IPS DF 6.9 (cell line): Measurements from ENCODE around the gene NCKIPSD.

Experiments used
- DNase-seq: peaks from one replicate; pipeline ENCODE4 v3.0.0-alpha.2; 2013; ENCODE audit warnings: low read depth, low spot score
- H3K27ac ChIP-seq: one replicate; pipeline ENCODE4 v1.5.1; 2013; ENCODE audit warnings: low read length, control low read depth
- H3K27me3 ChIP-seq: 2 replicates; pipeline ENCODE4 v1.6.1; 2013; ENCODE audit warnings: mild to moderate bottlenecking, low read length; ENCODE audit not compliant: control insufficient read depth, insufficient read depth
- H3K36me3 ChIP-seq: 2 replicates; pipeline ENCODE4 v1.6.1; 2013; ENCODE audit warnings: low read length; ENCODE audit not compliant: control insufficient read depth, insufficient read depth
- H3K4me1 ChIP-seq: 2 replicates; pipeline ENCODE4 v1.6.1; 2013; ENCODE audit warnings: low read length; ENCODE audit not compliant: control insufficient read depth, insufficient read depth
- H3K4me3 ChIP-seq: 2 replicates; pipeline ENCODE4 v1.5.1; 2013; ENCODE audit warnings: mild to moderate bottlenecking, low read length
- H3K9me3 ChIP-seq: 2 replicates; pipeline ENCODE4 v1.6.1; 2013; ENCODE audit warnings: low read length, inconsistent platforms; ENCODE audit not compliant: control insufficient read depth, insufficient read depth
- WGBS: extraction: QIAGEN DNeasy Blood & Tissue Kit; methylation state at CpG from one replicate; pipeline ENCODE4 v1.1.7; 2013; ENCODE audit warnings: mixed read lengths, missing lambda C conversion rate; ENCODE audit not compliant: insufficient read length, insufficient coverage; 5-methylcytosine and 5-hydroxymethylcytosine counted together

The NCKIPSD gene

GRCh38 chr3:48625600-48625999 is 60.1 kb downstream of the NCKIPSD start:
- Histone ChIP-seq H3K4me1 (peaks cover 3% of the 10 kb centered on the region), H3K36me3 (peaks cover 28% of the 10 kb centered on the region)

GRCh38 chr3:48624767-48625166 is 60.9 kb downstream of the NCKIPSD start:
- no peak overlapping the region for H3K4me3 ChIP-seq
- DNase-seq: no peak
- H3K27ac ChIP-seq: no peak overlapping the region
- no peaks in the 10 kb centered on the region for H3K9me3 ChIP-seq
- peaks cover 26% of the 10 kb centered on the region for H3K36me3 ChIP-seq
- no CpG with 5 or more reads among the region's 10 CpGs for WGBS
- H3K4me1 ChIP-seq: peaks cover 3% of the 10 kb centered on the region
- H3K27me3 ChIP-seq: no peaks in the 10 kb centered on the region

More at GRCh38 chr3:48625600-48625999, 60.1 kb downstream of the NCKIPSD start:
- Histone ChIP-seq H3K9me3 (no peaks in the 10 kb centered on the region), H3K27ac (no peak overlapping the region), H3K4me3 (no peak overlapping the region), H3K27me3 (no peaks in the 10 kb centered on the region)
- no CpG with 5 or more reads among the region's 6 CpGs for WGBS
- DNase-seq: no peak

- H3K27ac ChIP-seq: no peak overlapping the region
- H3K9me3 ChIP-seq: no peaks in the 10 kb centered on the region
- no CpG with 5 or more reads among the region's 6 CpGs for WGBS
- no peaks in the 10 kb centered on the region for H3K27me3 ChIP-seq
- no peak for DNase-seq
- H3K4me3 ChIP-seq: no peak overlapping the region
- peaks cover 25% of the 10 kb centered on the region for H3K36me3 ChIP-seq
- peaks cover 3% of the 10 kb centered on the region for H3K4me1 ChIP-seq
These were observed 61.7 kb downstream of the NCKIPSD start for GRCh38 chr3:48623851-48624547.
